HG03575 (cell line): Measurements from ENCODE around the gene RNF17.
"Not testable (repeated sequence)": the region's sequence is repeated elsewhere in the genome, so short reads cannot be mapped to it uniquely, and the experiment has no call there.

Experiments used
- ATAC-seq: cut with Tn5 transposase; IDR thresholded peaks from one replicate; pipeline ENCODE4 v1.9.1; 2021; ENCODE audit not compliant: unreplicated experiment, insufficient number of reproducible peaks, low FRiP score; ENCODE audit errors: extremely low read depth

RNF17 gene

GRCh38 chr13:24741016-24741662 is 22.8 kb upstream of the RNF17 start:
- ATAC-seq, result no peak

GRCh38 chr13:24741791-24742190 is 22.2 kb upstream of the RNF17 start:
- no peak for ATAC-seq

GRCh38 chr13:24742294-24742693 is 21.7 kb upstream of the RNF17 start:
- ATAC-seq, result no peak

- no peak for ATAC-seq
Observed at GRCh38 chr13:24742977-24743376, 21.0 kb upstream of the RNF17 start.

GRCh38 chr13:24744247-24744646 is 19.7 kb upstream of the RNF17 start:
- ATAC-seq, result no peak

- ATAC-seq, result no peak
Observed at GRCh38 chr13:24745516-24745860, 18.5 kb upstream of the RNF17 start.

GRCh38 chr13:24745861-24746617 is 17.9 kb upstream of the RNF17 start:
- no peak for ATAC-seq

GRCh38 chr13:24746618-24747247 is 17.2 kb upstream of the RNF17 start:
- ATAC-seq, result no peak

GRCh38 chr13:24747248-24748060 is 16.5 kb upstream of the RNF17 start:
- ATAC-seq, result no peak

GRCh38 chr13:24748061-24748400 is 15.9 kb upstream of the RNF17 start:
- ATAC-seq, result no peak

- ATAC-seq, result no peak
Observed at GRCh38 chr13:24759197-24759596, 4.8 kb upstream of the RNF17 start.

GRCh38 chr13:24764276-24764630 is 284 bp downstream of the RNF17 start:
- no peak for ATAC-seq

GRCh38 chr13:24777171-24777570 is 13.2 kb downstream of the RNF17 start:
- no peak for ATAC-seq

GRCh38 chr13:24784319-24784718 is 20.4 kb downstream of the RNF17 start:
- no peak for ATAC-seq

GRCh38 chr13:24788538-24788937 is 24.6 kb downstream of the RNF17 start:
- ATAC-seq, result no peak

GRCh38 chr13:24802074-24802473 is 38.1 kb downstream of the RNF17 start:
- ATAC-seq, result no peak

- no peak for ATAC-seq
Observed at GRCh38 chr13:24821207-24821606, 57.2 kb downstream of the RNF17 start.

- ATAC-seq, result no peak
Observed at GRCh38 chr13:24822640-24823039, 58.7 kb downstream of the RNF17 start.

- ATAC-seq, result not testable (repeated sequence)
Observed at GRCh38 chr13:24823122-24823710, 59.2 kb downstream of the RNF17 start.
